Esophagus muscularis mucosa (tissue), 3 donors: ENCODE data around the gene KCP.

Experiments used
- POLR2A ChIP-seq: fragments of 450-650 bp; IDR thresholded peaks from one replicate; pipeline ENCODE4 v1.6.1; 2017; ENCODE audit warnings: antibody characterized with exemption, moderate library complexity, mild to moderate bottlenecking, low read depth
- POLR2AphosphoS5 ChIP-seq, 2 donors: sonication (generic); formaldehyde crosslinking; IDR thresholded peaks; one replicate each; pipeline ENCODE4 v1.6.1; 2017; ENCODE audit warnings: antibody characterized with exemption in 2 of 2
- TF ChIP-seq, protein P1 (sequence below), 3 experiments: fragments of 200-600 bp in 2 of 3; fragments of 450-650 bp in 1 of 3; sonication (generic) in 2 of 3; IDR thresholded peaks; one replicate each; pipeline ENCODE4 v1.5.1; 2017 to 2019; ENCODE audit warnings: antibody characterized with exemption in 3 of 3, mild to moderate bottlenecking in 2 of 3, moderate library complexity in 1 of 3

DNA sequence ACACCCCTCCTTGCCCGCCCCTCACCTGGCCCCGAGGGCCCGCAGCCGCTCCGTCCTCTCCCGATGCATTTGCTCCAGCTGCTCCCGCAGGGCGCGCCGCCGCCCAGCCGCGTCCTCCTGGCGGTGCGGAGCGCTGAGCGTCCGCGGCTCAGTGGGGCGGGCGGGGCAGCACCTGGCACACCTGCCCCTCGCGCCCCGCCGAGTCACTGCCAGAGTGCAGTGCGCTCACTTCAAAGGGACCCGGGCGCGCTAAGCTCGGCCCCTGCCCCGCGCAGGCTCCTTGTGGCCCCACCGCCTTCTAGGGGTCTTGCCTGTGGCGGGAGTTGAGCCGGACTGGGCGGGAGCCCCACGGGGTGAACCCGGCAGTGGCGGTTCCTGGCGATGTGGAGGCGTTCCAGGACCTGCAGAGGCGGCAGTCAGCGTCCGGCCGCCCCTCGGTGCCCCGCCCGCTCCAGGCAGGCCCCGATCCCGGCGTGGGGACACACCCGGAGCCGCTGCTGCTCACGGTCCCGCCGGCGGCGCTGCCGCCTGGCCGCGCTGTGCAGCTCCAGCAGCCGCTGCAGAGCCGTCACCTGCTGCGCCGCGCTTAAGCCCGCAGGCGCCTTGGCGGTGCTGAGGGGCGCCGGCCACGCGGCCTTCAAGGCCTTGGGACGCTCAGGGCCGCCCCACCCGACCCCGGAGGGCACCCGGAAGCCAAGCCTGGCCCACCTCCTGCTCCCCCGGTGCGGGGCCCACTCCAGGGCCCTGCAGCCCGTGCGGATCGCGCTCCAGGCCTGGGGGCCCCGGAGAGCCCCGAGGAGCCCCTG, 41.2 kb downstream of the KCP start:
- TF ChIP-seq, protein P1, sequence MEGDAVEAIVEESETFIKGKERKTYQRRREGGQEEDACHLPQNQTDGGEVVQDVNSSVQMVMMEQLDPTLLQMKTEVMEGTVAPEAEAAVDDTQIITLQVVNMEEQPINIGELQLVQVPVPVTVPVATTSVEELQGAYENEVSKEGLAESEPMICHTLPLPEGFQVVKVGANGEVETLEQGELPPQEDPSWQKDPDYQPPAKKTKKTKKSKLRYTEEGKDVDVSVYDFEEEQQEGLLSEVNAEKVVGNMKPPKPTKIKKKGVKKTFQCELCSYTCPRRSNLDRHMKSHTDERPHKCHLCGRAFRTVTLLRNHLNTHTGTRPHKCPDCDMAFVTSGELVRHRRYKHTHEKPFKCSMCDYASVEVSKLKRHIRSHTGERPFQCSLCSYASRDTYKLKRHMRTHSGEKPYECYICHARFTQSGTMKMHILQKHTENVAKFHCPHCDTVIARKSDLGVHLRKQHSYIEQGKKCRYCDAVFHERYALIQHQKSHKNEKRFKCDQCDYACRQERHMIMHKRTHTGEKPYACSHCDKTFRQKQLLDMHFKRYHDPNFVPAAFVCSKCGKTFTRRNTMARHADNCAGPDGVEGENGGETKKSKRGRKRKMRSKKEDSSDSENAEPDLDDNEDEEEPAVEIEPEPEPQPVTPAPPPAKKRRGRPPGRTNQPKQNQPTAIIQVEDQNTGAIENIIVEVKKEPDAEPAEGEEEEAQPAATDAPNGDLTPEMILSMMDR (IDR thresholded peaks at IDR 0.05), result peak in 2 of 3 experiments; percentile 5 to 25
- no peak for TF ChIP-seq POLR2A
- no peak for TF ChIP-seq POLR2AphosphoS5 (IDR thresholded peaks at IDR 0.05)
